Measurements from ENCODE around the gene EED. TPM values are rescaled to one million over a fixed set of nuclear protein-coding genes. Genes with fewer than 3 reads are reported as not detected.

Gene EED
- polyA plus RNA-seq, 1 donor (not counting 4 experiments of a cell fraction or from before 2014, with no cell fraction given), result 28.5 TPM

GRCh38 chr11:86251345-86251744 is 6.8 kb downstream of the EED start:
- Histone ChIP-seq H3K9me1 (ENCODE audit: control insufficient read depth, extremely low read depth, insufficient read depth, low read length) (no peaks in the 10 kb centered on the region), H3K79me2 (ENCODE audit: control insufficient read depth, insufficient read depth, low read length) (peaks cover 77% of the 10 kb centered on the region), H3K27ac (ENCODE audit: control insufficient read depth, insufficient read depth, low read length) (no peak overlapping the region), H3K36me3 (ENCODE audit: control insufficient read depth in 2 of 2, extremely low read depth in 1 of 2, insufficient read depth in 2 of 2, low read length in 2 of 2) (no peaks in the 10 kb centered on the region), H2AFZ (ENCODE audit: control insufficient read depth, low read length) (no peak overlapping the region), H4K20me1 (ENCODE audit: control insufficient read depth, extremely low read depth, insufficient read depth, low read length) (no peaks in the 10 kb centered on the region), H3K4me2 (ENCODE audit: control insufficient read depth, extremely low read depth, insufficient read depth, low read depth, low read length) (no peak overlapping the region), H3K4me1 (ENCODE audit: control insufficient read depth, extremely low read depth, insufficient read depth, low read length) (peaks cover 20% of the 10 kb centered on the region), H3K9me3 (ENCODE audit: control insufficient read depth, low read depth, low read length) (no peaks in the 10 kb centered on the region), H3K27me3 (ENCODE audit: control insufficient read depth, extremely low read depth, insufficient read depth, low read length) (no peaks in the 10 kb centered on the region), H3K4me3 (ENCODE audit: control insufficient read depth in 2 of 3, extremely low read depth in 1 of 3, insufficient read depth in 2 of 3, low read depth in 1 of 3, low read length in 3 of 3) (no peak overlapping the region), H3K9ac (ENCODE audit: control insufficient read depth, extremely low read depth, insufficient read depth, low read length) (no peak overlapping the region)
- FAIRE-seq (no peak), DNase-seq (ENCODE audit: low read depth, low spot score) (no peak)
- TF ChIP-seq EZH2 (IDR thresholded peaks at IDR 0.05; ENCODE audit: low read length) (no peak), CTCF (optimal IDR thresholded peaks at IDR 0.05 in 1 of 3, IDR thresholded peaks at IDR 0.05 in 1 of 3, conservative IDR thresholded peaks at IDR 0.05 in 1 of 3; ENCODE audit: extremely low read depth in 1 of 3, insufficient read depth in 2 of 3, low read length in 3 of 3) (no peak)
- dilution Hi-C loops (cut with MboI; ENCODE audit: extremely low pct_ligation_motif_present, low sequenced_read_pairs), result no loop called here

GRCh38 chr11:86255896-86256295 is 11.3 kb downstream of the EED start:
- Histone ChIP-seq H3K4me1 (ENCODE audit: control insufficient read depth, extremely low read depth, insufficient read depth, low read length) (no peaks in the 10 kb centered on the region), H3K9me3 (ENCODE audit: control insufficient read depth, low read depth, low read length) (no peaks in the 10 kb centered on the region), H3K9ac (ENCODE audit: control insufficient read depth, extremely low read depth, insufficient read depth, low read length) (no peak overlapping the region), H4K20me1 (ENCODE audit: control insufficient read depth, extremely low read depth, insufficient read depth, low read length) (no peaks in the 10 kb centered on the region), H3K27ac (ENCODE audit: control insufficient read depth, insufficient read depth, low read length) (no peak overlapping the region), H3K27me3 (ENCODE audit: control insufficient read depth, extremely low read depth, insufficient read depth, low read length) (no peaks in the 10 kb centered on the region), H2AFZ (ENCODE audit: control insufficient read depth, low read length) (no peak overlapping the region), H3K79me2 (ENCODE audit: control insufficient read depth, insufficient read depth, low read length) (peaks cover 35% of the 10 kb centered on the region), H3K9me1 (ENCODE audit: control insufficient read depth, extremely low read depth, insufficient read depth, low read length) (no peaks in the 10 kb centered on the region), H3K36me3 (ENCODE audit: control insufficient read depth in 2 of 2, extremely low read depth in 1 of 2, insufficient read depth in 2 of 2, low read length in 2 of 2) (peaks cover 0 to 4% of the 10 kb centered on the region in 2 experiments), H3K4me3 (ENCODE audit: control insufficient read depth in 2 of 3, extremely low read depth in 1 of 3, insufficient read depth in 2 of 3, low read depth in 1 of 3, low read length in 3 of 3) (no peak overlapping the region), H3K4me2 (ENCODE audit: control insufficient read depth, extremely low read depth, insufficient read depth, low read depth, low read length) (no peak overlapping the region)
- DNase-seq (ENCODE audit: low read depth, low spot score) (no peak), FAIRE-seq (no peak)
- dilution Hi-C loops (cut with MboI; ENCODE audit: extremely low pct_ligation_motif_present, low sequenced_read_pairs), result no loop called here
- TF ChIP-seq CTCF (optimal IDR thresholded peaks at IDR 0.05 in 1 of 3, IDR thresholded peaks at IDR 0.05 in 1 of 3, conservative IDR thresholded peaks at IDR 0.05 in 1 of 3; ENCODE audit: extremely low read depth in 1 of 3, insufficient read depth in 2 of 3, low read length in 3 of 3), result no peak
- no peak for TF ChIP-seq EZH2 (IDR thresholded peaks at IDR 0.05; ENCODE audit: low read length)
